Endothelial cell of umbilical vein (primary cell): ENCODE data around the gene SNCAIP. TPM values are rescaled to one million over a fixed set of nuclear protein-coding genes. Genes with fewer than 3 reads are reported as not detected.

ENCODE experiments used
- BruUV-seq: library from RNA; stranded (reverse); fragments of 400-500 nt; replicated peaks from 2 replicates; lab custom pipeline; 2021; lab: Mats Ljungman, UMichigan
- CTCF ChIA-PET: fragments of 300-600, 350-600 bp; sonication (Branson Sonifier 250); formaldehyde crosslinking; loops from one replicate; lab custom pipeline; 2021; ENCODE audit warnings: antibody characterized with exemption, inconsistent platforms; lab: Charles Lee
- POLR2A ChIA-PET: fragments of 300-600, 350-600 bp; sonication (Branson Sonifier 250); formaldehyde crosslinking; loops from one replicate; lab custom pipeline; 2021; ENCODE audit warnings: antibody characterized with exemption, inconsistent platforms; lab: Charles Lee
- DNase-seq: peaks from one replicate; pipeline ENCODE4 v3.0.0-alpha.2; 2011; ENCODE audit warnings: low read depth, low spot score
- FAIRE-seq: peaks from 2 replicates; lab custom pipeline; 2011; peaks lifted over from hg19 to GRCh38; lab: Jason Lieb, UNC
- H2AFZ ChIP-seq: 2 replicates; pipeline ENCODE4 v1.6.0; 2012; ENCODE audit warnings: low read depth, low read length, control low read depth, inconsistent platforms
- H3K27ac ChIP-seq: 2 replicates; pipeline ENCODE4 v1.5.1; 2011; ENCODE audit warnings: low read depth, mild to moderate bottlenecking, control low read depth, low read length, moderate library complexity; ENCODE audit not compliant: insufficient read depth
- H3K27me3 ChIP-seq, 2 experiments: 2 replicates each; pipeline versions ENCODE4 v1.6.0 to v1.6.1; 2011; ENCODE audit warnings: low read length in 2 of 2, mixed read lengths in 1 of 2; ENCODE audit not compliant: control insufficient read depth in 2 of 2, insufficient read depth in 2 of 2
- H3K36me3 ChIP-seq, 2 experiments: 2 replicates in 1 of 2; 3 replicates in 1 of 2; pipeline ENCODE4 v1.5.1; 2011; ENCODE audit warnings: low read length in 2 of 2, mild to moderate bottlenecking in 1 of 2, moderate library complexity in 1 of 2; ENCODE audit not compliant: control insufficient read depth in 2 of 2, insufficient read depth in 2 of 2; ENCODE audit errors: extremely low read depth in 1 of 2
- H3K4me1 ChIP-seq: 3 replicates; pipeline ENCODE4 v1.5.1; 2011; ENCODE audit warnings: mild to moderate bottlenecking, low read length; ENCODE audit not compliant: control insufficient read depth, insufficient read depth; ENCODE audit errors: extremely low read depth
- H3K4me2 ChIP-seq: 2 replicates; pipeline ENCODE4 v1.6.1; 2011; ENCODE audit warnings: low read length, control low read depth, mixed read lengths; ENCODE audit not compliant: insufficient read depth
- H3K4me3 ChIP-seq, 3 experiments: fragments of 200-600 bp in 1 of 3; sonication (generic), shearing (Covaris generic) in 1 of 3; replicated peaks in 1 of 3; 2 replicates each; pipeline ENCODE4 v1.5.1; 2011 to 2016; ENCODE audit warnings: control low read depth in 3 of 3, low read length in 3 of 3, mild to moderate bottlenecking in 2 of 3, inconsistent platforms in 1 of 3, low read depth in 1 of 3, moderate library complexity in 1 of 3; ENCODE audit not compliant: insufficient read depth in 1 of 3
- H3K79me2 ChIP-seq: 2 replicates; pipeline ENCODE4 v1.6.0; 2012; ENCODE audit warnings: low read length, inconsistent platforms; ENCODE audit not compliant: control insufficient read depth, insufficient read depth
- H3K9ac ChIP-seq: replicated peaks from 2 replicates; pipeline ENCODE3; 2011; ENCODE audit warnings: low read length, control low read depth; ENCODE audit not compliant: insufficient read depth; ENCODE audit errors: extremely low read depth
- H3K9me1 ChIP-seq: replicated peaks from 3 replicates; pipeline ENCODE4 v1.6.0; 2011; ENCODE audit warnings: mild to moderate bottlenecking, low read length; ENCODE audit not compliant: control insufficient read depth, insufficient read depth; ENCODE audit errors: extremely low read depth
- H3K9me3 ChIP-seq: replicated peaks from 2 replicates; pipeline ENCODE4 v1.5.1; 2012; ENCODE audit warnings: low read length, inconsistent platforms; ENCODE audit not compliant: control insufficient read depth, insufficient read depth
- H4K20me1 ChIP-seq: replicated peaks from 2 replicates; pipeline ENCODE3; 2011; ENCODE audit warnings: mild to moderate bottlenecking, low read length; ENCODE audit not compliant: control insufficient read depth, insufficient read depth; ENCODE audit errors: extremely low read depth
- EZH2 ChIP-seq: IDR thresholded peaks from 2 replicates; pipeline ENCODE4 v1.6.1; 2012; ENCODE audit warnings: borderline replicate concordance, low read depth, mild to moderate bottlenecking, moderate library complexity, low read length, inconsistent platforms; ENCODE audit not compliant: severe bottlenecking
- FOS ChIP-seq: IDR thresholded peaks from 2 replicates; pipeline ENCODE4 v1.6.1; 2011; ENCODE audit warnings: mild to moderate bottlenecking, low read length, moderate library complexity, borderline replicate concordance; ENCODE audit not compliant: insufficient read depth
- GATA2 ChIP-seq: IDR thresholded peaks from 2 replicates; pipeline ENCODE4 v1.7.0; 2011; ENCODE audit warnings: low read depth, mild to moderate bottlenecking, moderate library complexity, mixed read lengths, low read length; ENCODE audit not compliant: insufficient read length, insufficient read depth
- JUN ChIP-seq: IDR thresholded peaks from 2 replicates; pipeline ENCODE4 v1.6.1; 2011; ENCODE audit warnings: borderline replicate concordance, low read depth; ENCODE audit not compliant: insufficient read length, insufficient read depth
- MYC ChIP-seq: IDR thresholded peaks from one replicate; pipeline ENCODE4 v1.6.1; 2011; ENCODE audit warnings: mild to moderate bottlenecking, low read depth, low read length
- POLR2A ChIP-seq: IDR thresholded peaks from 2 replicates; pipeline ENCODE4 v1.6.1; 2012; ENCODE audit warnings: low read depth, mild to moderate bottlenecking, control low read depth, low read length
- POLR2AphosphoS5 ChIP-seq: IDR thresholded peaks from 2 replicates; pipeline ENCODE4 v1.6.1; 2012; ENCODE audit warnings: low read depth, mild to moderate bottlenecking, control low read depth, low read length, moderate library complexity; ENCODE audit not compliant: insufficient read depth
- dilution Hi-C: fragments of 300-500 bp; cut with MboI; formaldehyde crosslinking; loops from one replicate; pipeline ENCODE4 v1.15.0; 2019; ENCODE audit warnings: low sequenced_read_pairs; ENCODE audit not compliant: extremely low pct_ligation_motif_present
- intact Hi-C: fragments of 100-400 bp; cut with micrococcal nuclease; formaldehyde crosslinking; loops from one replicate; pipeline ENCODE4 v1.10.0; 2022
- polyA plus RNA-seq, 4 experiments: library from polyadenylated mRNA; depleted of rRNA in 3 of 4; stranded (reverse) in 3 of 4; unstranded in 1 of 4; fragments of >200 nt; gene quantifications; 2 replicates each; pipeline versions ENCODE4 v1.2.1 to v1.2.3, GENCODE V29; 2011 to 2012; ENCODE audit warnings: missing spikeins in 1 of 4
- total RNA-seq: library from RNA; stranded (reverse); gene quantifications from 2 replicates; pipeline ENCODE4 v1.2.3, GENCODE V29; 2021
- TF ChIP-seq, protein P1 (sequence below), 2 donors: IDR thresholded peaks; 1 replicate in 1 of 2; 2 replicates in 1 of 2; pipeline ENCODE4 v1.5.1; 2011; ENCODE audit warnings: low read length in 2 of 2, mild to moderate bottlenecking in 2 of 2, moderate library complexity in 2 of 2, control low read depth in 1 of 2, inconsistent platforms in 1 of 2, low read depth in 1 of 2; ENCODE audit not compliant: insufficient read depth in 1 of 2; ENCODE audit errors: extremely low read depth in 1 of 2
- TF ChIP-seq, protein P2 (sequence below): IDR thresholded peaks from 2 replicates; pipeline ENCODE4 v1.6.1; 2011; ENCODE audit not compliant: insufficient read depth, insufficient read length

Gene SNCAIP
- total and polyA plus RNA-seq, 2 donors (not counting 3 experiments of a cell fraction or from before 2014, with no cell fraction given): 13.1 to 42.0 TPM

DNA sequence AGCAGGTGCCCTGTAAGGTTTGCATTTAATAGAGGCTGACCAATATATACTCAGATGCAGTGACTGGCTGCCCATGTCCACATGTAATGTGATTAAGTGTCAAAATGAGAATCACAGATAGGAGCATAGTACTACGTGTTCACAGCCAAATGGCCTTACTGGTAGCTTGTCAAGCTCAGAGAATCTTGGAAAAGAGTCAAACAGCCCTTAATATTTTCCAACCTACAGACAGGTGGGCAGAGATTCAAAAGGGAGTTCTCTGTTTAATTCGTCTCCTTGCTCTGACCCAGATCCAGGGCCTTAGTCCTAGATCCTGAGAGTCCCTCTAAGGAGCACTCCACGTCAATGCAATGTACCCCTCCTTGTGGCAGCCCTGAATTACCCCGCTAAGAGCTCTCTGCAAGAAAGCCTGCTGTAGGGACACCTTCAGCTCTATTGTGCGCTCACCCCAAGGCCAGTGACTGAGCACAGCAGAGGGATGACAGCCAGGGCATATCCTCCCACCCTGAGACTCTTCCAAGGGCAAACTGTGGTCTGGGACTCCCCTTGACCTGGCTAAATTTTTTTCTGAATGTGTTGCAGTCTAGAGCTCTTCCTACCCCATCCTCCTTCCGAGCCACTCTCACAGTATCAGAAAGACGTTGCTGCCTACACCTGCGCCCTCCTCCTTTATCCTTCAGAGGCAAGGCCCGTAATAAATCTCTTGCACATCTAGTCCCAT lies 159.2 kb downstream of the SNCAIP start:
- no peak overlapping the region for H3K4me3 ChIP-seq
- BruUV-seq: no TSS peak
- H3K9ac ChIP-seq: no peak overlapping the region
- H3K27ac ChIP-seq: no peak overlapping the region
- no peaks in the 10 kb centered on the region for H3K9me3 ChIP-seq
- no peaks in the 10 kb centered on the region for H3K27me3 ChIP-seq
- CTCF ChIA-PET: no interaction called here
- dilution Hi-C loops (no loop called here), intact Hi-C loops (no loop called here)
- no peaks in the 10 kb centered on the region for H3K4me1 ChIP-seq
- H2AFZ ChIP-seq: no peak overlapping the region
- H3K9me1 ChIP-seq: no peaks in the 10 kb centered on the region
- no peaks in the 10 kb centered on the region for H3K79me2 ChIP-seq
- no peak for DNase-seq
- H3K4me2 ChIP-seq: no peak overlapping the region
- FAIRE-seq: no peak
- H4K20me1 ChIP-seq: no peaks in the 10 kb centered on the region
- POLR2A ChIA-PET: no interaction called here
- TF ChIP-seq POLR2A: no peak
- TF ChIP-seq, protein P1, sequence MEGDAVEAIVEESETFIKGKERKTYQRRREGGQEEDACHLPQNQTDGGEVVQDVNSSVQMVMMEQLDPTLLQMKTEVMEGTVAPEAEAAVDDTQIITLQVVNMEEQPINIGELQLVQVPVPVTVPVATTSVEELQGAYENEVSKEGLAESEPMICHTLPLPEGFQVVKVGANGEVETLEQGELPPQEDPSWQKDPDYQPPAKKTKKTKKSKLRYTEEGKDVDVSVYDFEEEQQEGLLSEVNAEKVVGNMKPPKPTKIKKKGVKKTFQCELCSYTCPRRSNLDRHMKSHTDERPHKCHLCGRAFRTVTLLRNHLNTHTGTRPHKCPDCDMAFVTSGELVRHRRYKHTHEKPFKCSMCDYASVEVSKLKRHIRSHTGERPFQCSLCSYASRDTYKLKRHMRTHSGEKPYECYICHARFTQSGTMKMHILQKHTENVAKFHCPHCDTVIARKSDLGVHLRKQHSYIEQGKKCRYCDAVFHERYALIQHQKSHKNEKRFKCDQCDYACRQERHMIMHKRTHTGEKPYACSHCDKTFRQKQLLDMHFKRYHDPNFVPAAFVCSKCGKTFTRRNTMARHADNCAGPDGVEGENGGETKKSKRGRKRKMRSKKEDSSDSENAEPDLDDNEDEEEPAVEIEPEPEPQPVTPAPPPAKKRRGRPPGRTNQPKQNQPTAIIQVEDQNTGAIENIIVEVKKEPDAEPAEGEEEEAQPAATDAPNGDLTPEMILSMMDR (IDR thresholded peaks at IDR 0.05; ENCODE audit: extremely low read depth in 1 of 2, insufficient read depth in 1 of 2, low read depth in 1 of 2, low read length in 2 of 2): no peak
- TF ChIP-seq, protein P2, sequence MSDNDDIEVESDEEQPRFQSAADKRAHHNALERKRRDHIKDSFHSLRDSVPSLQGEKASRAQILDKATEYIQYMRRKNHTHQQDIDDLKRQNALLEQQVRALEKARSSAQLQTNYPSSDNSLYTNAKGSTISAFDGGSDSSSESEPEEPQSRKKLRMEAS: no peak
- TF ChIP-seq POLR2AphosphoS5: no peak
- no peak for TF ChIP-seq JUN
- no peak for TF ChIP-seq EZH2
- no peak for TF ChIP-seq FOS
- no peak for TF ChIP-seq GATA2
- TF ChIP-seq MYC: no peak
- H3K36me3 ChIP-seq: no peaks in the 10 kb centered on the region
